ENCODE measurements around the gene KCNT2.

- TF ChIP-seq, protein P1, sequence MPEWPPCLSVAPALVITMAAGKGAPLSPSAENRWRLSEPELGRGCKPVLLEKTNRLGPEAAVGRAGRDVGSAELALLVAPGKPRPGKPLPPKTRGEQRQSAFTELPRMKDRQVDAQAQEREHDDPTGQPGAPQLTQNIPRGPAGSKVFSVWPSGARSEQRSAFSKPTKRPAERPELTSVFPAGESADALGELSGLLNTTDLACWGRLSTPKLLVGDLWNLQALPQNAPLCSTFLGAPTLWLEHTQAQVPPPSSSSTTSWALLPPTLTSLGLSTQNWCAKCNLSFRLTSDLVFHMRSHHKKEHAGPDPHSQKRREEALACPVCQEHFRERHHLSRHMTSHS (tag by site-specific recombination; IDR thresholded peaks at IDR 0.05): no peak
- TF ChIP-seq, protein P2, sequence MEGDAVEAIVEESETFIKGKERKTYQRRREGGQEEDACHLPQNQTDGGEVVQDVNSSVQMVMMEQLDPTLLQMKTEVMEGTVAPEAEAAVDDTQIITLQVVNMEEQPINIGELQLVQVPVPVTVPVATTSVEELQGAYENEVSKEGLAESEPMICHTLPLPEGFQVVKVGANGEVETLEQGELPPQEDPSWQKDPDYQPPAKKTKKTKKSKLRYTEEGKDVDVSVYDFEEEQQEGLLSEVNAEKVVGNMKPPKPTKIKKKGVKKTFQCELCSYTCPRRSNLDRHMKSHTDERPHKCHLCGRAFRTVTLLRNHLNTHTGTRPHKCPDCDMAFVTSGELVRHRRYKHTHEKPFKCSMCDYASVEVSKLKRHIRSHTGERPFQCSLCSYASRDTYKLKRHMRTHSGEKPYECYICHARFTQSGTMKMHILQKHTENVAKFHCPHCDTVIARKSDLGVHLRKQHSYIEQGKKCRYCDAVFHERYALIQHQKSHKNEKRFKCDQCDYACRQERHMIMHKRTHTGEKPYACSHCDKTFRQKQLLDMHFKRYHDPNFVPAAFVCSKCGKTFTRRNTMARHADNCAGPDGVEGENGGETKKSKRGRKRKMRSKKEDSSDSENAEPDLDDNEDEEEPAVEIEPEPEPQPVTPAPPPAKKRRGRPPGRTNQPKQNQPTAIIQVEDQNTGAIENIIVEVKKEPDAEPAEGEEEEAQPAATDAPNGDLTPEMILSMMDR (tag by site-specific recombination; IDR thresholded peaks at IDR 0.05): no peak
- TF ChIP-seq ZNF140 (tag by site-specific recombination; IDR thresholded peaks at IDR 0.05) (no peak), ZNF274 (IDR thresholded peaks at IDR 0.05; ENCODE audit: low read length) (no peak), ZNF274 (tag by site-specific recombination; IDR thresholded peaks at IDR 0.05; ENCODE audit: borderline replicate concordance) (no peak), ZNF777 (tag by site-specific recombination; IDR thresholded peaks at IDR 0.05; ENCODE audit: borderline replicate concordance) (no peak), ZNF701 (tag by site-specific recombination; IDR thresholded peaks at IDR 0.05) (no peak), ZNF518A (tag by site-specific recombination; conservative IDR thresholded peaks at IDR 0.05; ENCODE audit: low read depth) (no peak), BCL11A (tag by site-specific recombination; IDR thresholded peaks at IDR 0.05; ENCODE audit: low read depth) (no peak), PBX3 (CRISPR knock-in tag; IDR thresholded peaks at IDR 0.05) (no peak), ZNF585B (tag by site-specific recombination; IDR thresholded peaks at IDR 0.05) (no peak), ZNF138 (tag by site-specific recombination; IDR thresholded peaks at IDR 0.05; ENCODE audit: borderline replicate concordance) (no peak)
- TF ChIP-seq, protein P3, sequence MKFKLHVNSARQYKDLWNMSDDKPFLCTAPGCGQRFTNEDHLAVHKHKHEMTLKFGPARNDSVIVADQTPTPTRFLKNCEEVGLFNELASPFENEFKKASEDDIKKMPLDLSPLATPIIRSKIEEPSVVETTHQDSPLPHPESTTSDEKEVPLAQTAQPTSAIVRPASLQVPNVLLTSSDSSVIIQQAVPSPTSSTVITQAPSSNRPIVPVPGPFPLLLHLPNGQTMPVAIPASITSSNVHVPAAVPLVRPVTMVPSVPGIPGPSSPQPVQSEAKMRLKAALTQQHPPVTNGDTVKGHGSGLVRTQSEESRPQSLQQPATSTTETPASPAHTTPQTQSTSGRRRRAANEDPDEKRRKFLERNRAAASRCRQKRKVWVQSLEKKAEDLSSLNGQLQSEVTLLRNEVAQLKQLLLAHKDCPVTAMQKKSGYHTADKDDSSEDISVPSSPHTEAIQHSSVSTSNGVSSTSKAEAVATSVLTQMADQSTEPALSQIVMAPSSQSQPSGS (tag by site-specific recombination; IDR thresholded peaks at IDR 0.05; ENCODE audit: low read depth): no peak
- TF ChIP-seq, protein P4, sequence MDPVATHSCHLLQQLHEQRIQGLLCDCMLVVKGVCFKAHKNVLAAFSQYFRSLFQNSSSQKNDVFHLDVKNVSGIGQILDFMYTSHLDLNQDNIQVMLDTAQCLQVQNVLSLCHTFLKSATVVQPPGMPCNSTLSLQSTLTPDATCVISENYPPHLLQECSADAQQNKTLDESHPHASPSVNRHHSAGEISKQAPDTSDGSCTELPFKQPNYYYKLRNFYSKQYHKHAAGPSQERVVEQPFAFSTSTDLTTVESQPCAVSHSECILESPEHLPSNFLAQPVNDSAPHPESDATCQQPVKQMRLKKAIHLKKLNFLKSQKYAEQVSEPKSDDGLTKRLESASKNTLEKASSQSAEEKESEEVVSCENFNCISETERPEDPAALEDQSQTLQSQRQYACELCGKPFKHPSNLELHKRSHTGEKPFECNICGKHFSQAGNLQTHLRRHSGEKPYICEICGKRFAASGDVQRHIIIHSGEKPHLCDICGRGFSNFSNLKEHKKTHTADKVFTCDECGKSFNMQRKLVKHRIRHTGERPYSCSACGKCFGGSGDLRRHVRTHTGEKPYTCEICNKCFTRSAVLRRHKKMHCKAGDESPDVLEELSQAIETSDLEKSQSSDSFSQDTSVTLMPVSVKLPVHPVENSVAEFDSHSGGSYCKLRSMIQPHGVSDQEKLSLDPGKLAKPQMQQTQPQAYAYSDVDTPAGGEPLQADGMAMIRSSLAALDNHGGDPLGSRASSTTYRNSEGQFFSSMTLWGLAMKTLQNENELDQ (tag by site-specific recombination; IDR thresholded peaks at IDR 0.05; ENCODE audit: low read depth): no peak
- TF ChIP-seq, protein P5, sequence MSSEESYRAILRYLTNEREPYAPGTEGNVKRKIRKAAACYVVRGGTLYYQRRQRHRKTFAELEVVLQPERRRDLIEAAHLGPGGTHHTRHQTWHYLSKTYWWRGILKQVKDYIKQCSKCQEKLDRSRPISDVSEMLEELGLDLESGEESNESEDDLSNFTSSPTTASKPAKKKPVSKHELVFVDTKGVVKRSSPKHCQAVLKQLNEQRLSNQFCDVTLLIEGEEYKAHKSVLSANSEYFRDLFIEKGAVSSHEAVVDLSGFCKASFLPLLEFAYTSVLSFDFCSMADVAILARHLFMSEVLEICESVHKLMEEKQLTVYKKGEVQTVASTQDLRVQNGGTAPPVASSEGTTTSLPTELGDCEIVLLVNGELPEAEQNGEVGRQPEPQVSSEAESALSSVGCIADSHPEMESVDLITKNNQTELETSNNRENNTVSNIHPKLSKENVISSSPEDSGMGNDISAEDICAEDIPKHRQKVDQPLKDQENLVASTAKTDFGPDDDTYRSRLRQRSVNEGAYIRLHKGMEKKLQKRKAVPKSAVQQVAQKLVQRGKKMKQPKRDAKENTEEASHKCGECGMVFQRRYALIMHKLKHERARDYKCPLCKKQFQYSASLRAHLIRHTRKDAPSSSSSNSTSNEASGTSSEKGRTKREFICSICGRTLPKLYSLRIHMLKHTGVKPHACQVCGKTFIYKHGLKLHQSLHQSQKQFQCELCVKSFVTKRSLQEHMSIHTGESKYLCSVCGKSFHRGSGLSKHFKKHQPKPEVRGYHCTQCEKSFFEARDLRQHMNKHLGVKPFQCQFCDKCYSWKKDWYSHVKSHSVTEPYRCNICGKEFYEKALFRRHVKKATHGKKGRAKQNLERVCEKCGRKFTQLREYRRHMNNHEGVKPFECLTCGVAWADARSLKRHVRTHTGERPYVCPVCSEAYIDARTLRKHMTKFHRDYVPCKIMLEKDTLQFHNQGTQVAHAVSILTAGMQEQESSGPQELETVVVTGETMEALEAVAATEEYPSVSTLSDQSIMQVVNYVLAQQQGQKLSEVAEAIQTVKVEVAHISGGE (tag by site-specific recombination; conservative IDR thresholded peaks at IDR 0.05; ENCODE audit: low read depth): no peak
Measured at GRCh38 chr1:196590959-196591358, 17.3 kb downstream of the KCNT2 start.
